OCI-LY3 (cell line): ENCODE measurements around the gene PATJ.
"Not testable (repeated sequence)": the region's sequence is repeated elsewhere in the genome, so short reads cannot be mapped to it uniquely, and the experiment has no call there.

ENCODE experiments used
- H2AFZ ChIP-seq: fragments of 200-600, 300-600 bp; shearing (Covaris generic); 2 replicates; pipeline ENCODE4 v1.6.0; 2014; ENCODE audit warnings: antibody characterized with exemption, low read depth, low read length
- H3K27ac ChIP-seq: fragments of 200-600, 300-600 bp; sonication (generic); 2 replicates; pipeline ENCODE4 v1.5.1; 2014; ENCODE audit warnings: mild to moderate bottlenecking, low read length, moderate library complexity, mixed read lengths
- H3K27me3 ChIP-seq: fragments of 200-600, 300-600 bp; sonication (generic); 2 replicates; pipeline ENCODE4 v1.6.1; 2014; ENCODE audit warnings: low read depth, low read length, mixed read lengths
- H3K36me3 ChIP-seq: fragments of 200-600, 300-600 bp; sonication (generic); replicated peaks from 2 replicates; pipeline ENCODE3; 2014; ENCODE audit warnings: low read depth, low read length, mixed read lengths
- H3K4me1 ChIP-seq: fragments of 300-600, 200-600 bp; sonication (generic); 2 replicates; pipeline ENCODE4 v1.6.1; 2014; ENCODE audit warnings: low read length, mixed read lengths
- H3K4me2 ChIP-seq: fragments of 200-600, 300-600 bp; sonication (generic); 2 replicates; pipeline ENCODE4 v1.6.1; 2014; ENCODE audit warnings: low read length, mixed read lengths
- H3K4me3 ChIP-seq: fragments of 300-600, 200-600 bp; sonication (generic); 2 replicates; pipeline ENCODE4 v1.5.1; 2014; ENCODE audit warnings: antibody characterized with exemption, mild to moderate bottlenecking, low read length, moderate library complexity
- H3K79me2 ChIP-seq: fragments of 300-600, 200-600 bp; shearing (Covaris generic); 2 replicates; pipeline ENCODE4 v1.6.1; 2014; ENCODE audit warnings: mild to moderate bottlenecking, low read length, mixed read lengths
- H3K9ac ChIP-seq: fragments of 300-600, 200-600 bp; shearing (Covaris generic); 2 replicates; pipeline ENCODE4 v1.6.0; 2014; ENCODE audit warnings: mild to moderate bottlenecking, low read length, moderate library complexity
- H3K9me3 ChIP-seq: fragments of 200-600, 300-600 bp; shearing (Covaris generic); 2 replicates; pipeline ENCODE4 v1.6.1; 2014; ENCODE audit warnings: low read length, mixed read lengths; ENCODE audit not compliant: insufficient read depth
- H4K20me1 ChIP-seq: fragments of 200-600, 300-600 bp; sonication (generic); 2 replicates; pipeline ENCODE4 v1.6.1; 2016; ENCODE audit warnings: low read length, mixed read lengths; ENCODE audit not compliant: insufficient read depth
- CTCF ChIP-seq: fragments of 200-600, 300-600 bp; sonication (generic); IDR thresholded peaks from 2 replicates; pipeline ENCODE4 v1.5.1; 2014; ENCODE audit warnings: antibody characterized with exemption, low read length, low read depth
- EZH2phosphoT487 ChIP-seq: fragments of 200-600 bp; shearing (Covaris generic); IDR thresholded peaks from 2 replicates; pipeline ENCODE4 v1.6.1; 2018; ENCODE audit warnings: antibody characterized with exemption, mixed run types, low read depth

Gene PATJ

GRCh38 chr1:62161711-62162110 lies 419.4 kb downstream of the PATJ start:
- H2AFZ ChIP-seq, result no peak overlapping the region
- H3K4me3 ChIP-seq, result no peak overlapping the region
- no peak for TF ChIP-seq EZH2phosphoT487
- TF ChIP-seq CTCF, result no peak
- H3K4me1 ChIP-seq, result peaks cover 16% of the 10 kb centered on the region
- no peaks in the 10 kb centered on the region for H3K79me2 ChIP-seq
- H3K27me3 ChIP-seq, result peaks cover 6% of the 10 kb centered on the region; the same call in 1 of the 2 replicates
- H3K27ac ChIP-seq, result no peak overlapping the region
- no peak overlapping the region for H3K4me2 ChIP-seq
- no peak overlapping the region for H3K9ac ChIP-seq
- H4K20me1 ChIP-seq, result no peaks in the 10 kb centered on the region
- no peaks in the 10 kb centered on the region for H3K36me3 ChIP-seq
- no peaks in the 10 kb centered on the region for H3K9me3 ChIP-seq

GRCh38 chr1:62170380-62170779 lies 428.1 kb downstream of the PATJ start:
- not testable (repeated sequence) for H3K4me3 ChIP-seq, H3K79me2 ChIP-seq, H3K9ac ChIP-seq, H3K27me3 ChIP-seq, H3K27ac ChIP-seq, H3K4me2 ChIP-seq, H2AFZ ChIP-seq, H3K9me3 ChIP-seq, H4K20me1 ChIP-seq, H3K4me1 ChIP-seq, H3K36me3 ChIP-seq

- Histone ChIP-seq H3K27me3 (no peaks in the 10 kb centered on the region), H2AFZ (no peak overlapping the region), H3K4me1 (no peaks in the 10 kb centered on the region), H3K4me3 (no peak overlapping the region), H3K9me3 (no peaks in the 10 kb centered on the region), H3K4me2 (no peak overlapping the region), H3K9ac (no peak overlapping the region), H3K27ac (no peak overlapping the region), H4K20me1 (no peaks in the 10 kb centered on the region), H3K36me3 (no peaks in the 10 kb centered on the region), H3K79me2 (no peaks in the 10 kb centered on the region)
- TF ChIP-seq EZH2phosphoT487, result no peak
- peak; percentile 69 for TF ChIP-seq CTCF
Measured at GRCh38 chr1:62175568-62176179, 433.4 kb downstream of the PATJ start.

- Histone ChIP-seq H3K79me2 (no peaks in the 10 kb centered on the region), H4K20me1 (no peaks in the 10 kb centered on the region), H3K4me2 (no peak overlapping the region), H3K9me3 (no peaks in the 10 kb centered on the region), H3K4me1 (no peaks in the 10 kb centered on the region), H3K4me3 (no peak overlapping the region), H2AFZ (no peak overlapping the region), H3K27me3 (no peaks in the 10 kb centered on the region), H3K9ac (no peak overlapping the region), H3K27ac (no peak overlapping the region), H3K36me3 (no peaks in the 10 kb centered on the region)
- TF ChIP-seq CTCF, result no peak
- no peak for TF ChIP-seq EZH2phosphoT487
Measured at GRCh38 chr1:62176597-62177312, 434.5 kb downstream of the PATJ start.
